ENCODE measurements around the gene ELFN1. TPM values are rescaled to one million over a fixed set of nuclear protein-coding genes. Genes with fewer than 3 reads are reported as not detected.

Gene ELFN1
- total and polyA plus RNA-seq, 10 of the 15 experiments (the other 5 are each of a cell fraction or from before 2014, with no cell fraction given) = 0.04 TPM; not detected in 9

GRCh38 chr7:1739593-1739992 lies 69.5 kb downstream of the ELFN1 start:
- Histone ChIP-seq H3K36me3 (ENCODE audit: control insufficient read depth in 2 of 2, insufficient read depth in 2 of 2, low read length in 1 of 2) (no peaks in the 10 kb centered on the region), H3K4me1 (ENCODE audit: control insufficient read depth, insufficient read depth, low read length) (no peaks in the 10 kb centered on the region), H4K20me1 (ENCODE audit: control insufficient read depth, insufficient read depth) (no peaks in the 10 kb centered on the region; the same call in 1 of the 2 replicates), H3K9me3 (replicated peaks; ENCODE audit: control insufficient read depth, insufficient read depth, low read length) (no peaks in the 10 kb centered on the region; the same call in 2 of the 3 replicates), H3K27me3 (replicated peaks in 1 of 2; ENCODE audit: control insufficient read depth in 2 of 2, insufficient read depth in 2 of 2, low read length in 1 of 2) (no peaks in the 10 kb centered on the region), H3K9ac (ENCODE audit: control insufficient read depth, insufficient read depth, low read length) (no peak overlapping the region), H3K27ac (ENCODE audit: control insufficient read depth, insufficient read depth) (no peak overlapping the region), H3K79me2 (ENCODE audit: control insufficient read depth, insufficient read depth, low read length) (no peaks in the 10 kb centered on the region), H2AFZ (ENCODE audit: control insufficient read depth, low read depth, low read length) (no peak overlapping the region), H3K4me3 (no peak overlapping the region), H3K4me2 (ENCODE audit: control insufficient read depth, insufficient read depth) (no peak overlapping the region)
- TF ChIP-seq ZNF217 (IDR thresholded peaks at IDR 0.05) (no peak), SIN3A (IDR thresholded peaks at IDR 0.05; ENCODE audit: low read depth, low read length) (no peak)
- TF ChIP-seq, protein P1, sequence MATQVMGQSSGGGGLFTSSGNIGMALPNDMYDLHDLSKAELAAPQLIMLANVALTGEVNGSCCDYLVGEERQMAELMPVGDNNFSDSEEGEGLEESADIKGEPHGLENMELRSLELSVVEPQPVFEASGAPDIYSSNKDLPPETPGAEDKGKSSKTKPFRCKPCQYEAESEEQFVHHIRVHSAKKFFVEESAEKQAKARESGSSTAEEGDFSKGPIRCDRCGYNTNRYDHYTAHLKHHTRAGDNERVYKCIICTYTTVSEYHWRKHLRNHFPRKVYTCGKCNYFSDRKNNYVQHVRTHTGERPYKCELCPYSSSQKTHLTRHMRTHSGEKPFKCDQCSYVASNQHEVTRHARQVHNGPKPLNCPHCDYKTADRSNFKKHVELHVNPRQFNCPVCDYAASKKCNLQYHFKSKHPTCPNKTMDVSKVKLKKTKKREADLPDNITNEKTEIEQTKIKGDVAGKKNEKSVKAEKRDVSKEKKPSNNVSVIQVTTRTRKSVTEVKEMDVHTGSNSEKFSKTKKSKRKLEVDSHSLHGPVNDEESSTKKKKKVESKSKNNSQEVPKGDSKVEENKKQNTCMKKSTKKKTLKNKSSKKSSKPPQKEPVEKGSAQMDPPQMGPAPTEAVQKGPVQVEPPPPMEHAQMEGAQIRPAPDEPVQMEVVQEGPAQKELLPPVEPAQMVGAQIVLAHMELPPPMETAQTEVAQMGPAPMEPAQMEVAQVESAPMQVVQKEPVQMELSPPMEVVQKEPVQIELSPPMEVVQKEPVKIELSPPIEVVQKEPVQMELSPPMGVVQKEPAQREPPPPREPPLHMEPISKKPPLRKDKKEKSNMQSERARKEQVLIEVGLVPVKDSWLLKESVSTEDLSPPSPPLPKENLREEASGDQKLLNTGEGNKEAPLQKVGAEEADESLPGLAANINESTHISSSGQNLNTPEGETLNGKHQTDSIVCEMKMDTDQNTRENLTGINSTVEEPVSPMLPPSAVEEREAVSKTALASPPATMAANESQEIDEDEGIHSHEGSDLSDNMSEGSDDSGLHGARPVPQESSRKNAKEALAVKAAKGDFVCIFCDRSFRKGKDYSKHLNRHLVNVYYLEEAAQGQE (IDR thresholded peaks at IDR 0.05; ENCODE audit: low read depth, low read length) = no peak
- SMC1A ChIA-PET (ENCODE audit: uncharacterized antibody, unreplicated experiment) = no interaction called here
- CTCF ChIA-PET = no interaction called here
- DNase-seq (ENCODE audit: low read depth, low spot score) (no peak), FAIRE-seq (no peak), ATAC-seq (no peak)
- BruUV-seq (replicated peaks) = no TSS peak
- intact Hi-C loops (cut with micrococcal nuclease; ENCODE audit: unreplicated experiment) = no loop called here
- 100% methylated on average over 8 of the region's 14 CpGs for WGBS (ENCODE audit: insufficient coverage, insufficient replicate concordance, low lambda C conversion rate, missing lambda C conversion rate)
- in situ Hi-C loops (cut with MboI) = no loop called here
- RAD21 ChIA-PET (ENCODE audit: unreplicated experiment) = no interaction called here
- POLR2A ChIA-PET = no interaction called here

DNA sequence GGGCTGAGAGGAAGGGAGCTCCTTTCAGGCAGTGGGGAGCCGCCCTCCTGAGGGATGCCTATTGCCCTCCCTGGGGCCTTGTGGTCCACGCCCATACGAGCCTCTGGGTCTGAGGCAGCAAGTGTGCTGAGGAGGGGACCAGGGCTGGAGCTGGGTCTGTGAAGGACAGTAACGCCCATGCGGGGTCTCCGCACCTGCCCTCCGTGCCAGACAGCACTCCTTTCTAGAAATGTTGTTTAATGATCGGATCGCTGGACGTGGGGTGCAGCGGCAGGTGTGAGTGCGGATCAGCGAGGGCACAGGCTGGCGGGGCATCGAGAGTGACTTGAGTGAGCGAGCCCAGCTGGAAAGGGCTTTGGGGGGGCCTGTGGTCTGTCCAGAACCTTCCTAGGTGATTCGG lies 70.1 kb downstream of the ELFN1 start:
- Histone ChIP-seq H3K9ac (ENCODE audit: control insufficient read depth, insufficient read depth, low read length) (no peak overlapping the region), H4K20me1 (ENCODE audit: control insufficient read depth, insufficient read depth) (no peaks in the 10 kb centered on the region; the same call in 1 of the 2 replicates), H3K4me1 (ENCODE audit: control insufficient read depth, insufficient read depth, low read length) (no peaks in the 10 kb centered on the region), H3K36me3 (ENCODE audit: control insufficient read depth in 2 of 2, insufficient read depth in 2 of 2, low read length in 1 of 2) (no peaks in the 10 kb centered on the region), H3K9me3 (replicated peaks; ENCODE audit: control insufficient read depth, insufficient read depth, low read length) (no peaks in the 10 kb centered on the region; the same call in 2 of the 3 replicates), H3K4me2 (ENCODE audit: control insufficient read depth, insufficient read depth) (no peak overlapping the region), H3K27ac (ENCODE audit: control insufficient read depth, insufficient read depth) (no peak overlapping the region), H3K4me3 (no peak overlapping the region), H3K79me2 (ENCODE audit: control insufficient read depth, insufficient read depth, low read length) (no peaks in the 10 kb centered on the region), H3K27me3 (replicated peaks in 1 of 2; ENCODE audit: control insufficient read depth in 2 of 2, insufficient read depth in 2 of 2, low read length in 1 of 2) (no peaks in the 10 kb centered on the region), H2AFZ (ENCODE audit: control insufficient read depth, low read depth, low read length) (no peak overlapping the region)
- POLR2A ChIA-PET = no interaction called here
- CTCF ChIA-PET = no interaction called here
- 87% methylated on average over 16 of the region's 17 CpGs for WGBS (ENCODE audit: insufficient coverage, insufficient replicate concordance, low lambda C conversion rate, missing lambda C conversion rate)
- in situ Hi-C loops (cut with MboI) (no loop called here), intact Hi-C loops (cut with micrococcal nuclease; ENCODE audit: unreplicated experiment) (no loop called here)
- TF ChIP-seq, protein P2, sequence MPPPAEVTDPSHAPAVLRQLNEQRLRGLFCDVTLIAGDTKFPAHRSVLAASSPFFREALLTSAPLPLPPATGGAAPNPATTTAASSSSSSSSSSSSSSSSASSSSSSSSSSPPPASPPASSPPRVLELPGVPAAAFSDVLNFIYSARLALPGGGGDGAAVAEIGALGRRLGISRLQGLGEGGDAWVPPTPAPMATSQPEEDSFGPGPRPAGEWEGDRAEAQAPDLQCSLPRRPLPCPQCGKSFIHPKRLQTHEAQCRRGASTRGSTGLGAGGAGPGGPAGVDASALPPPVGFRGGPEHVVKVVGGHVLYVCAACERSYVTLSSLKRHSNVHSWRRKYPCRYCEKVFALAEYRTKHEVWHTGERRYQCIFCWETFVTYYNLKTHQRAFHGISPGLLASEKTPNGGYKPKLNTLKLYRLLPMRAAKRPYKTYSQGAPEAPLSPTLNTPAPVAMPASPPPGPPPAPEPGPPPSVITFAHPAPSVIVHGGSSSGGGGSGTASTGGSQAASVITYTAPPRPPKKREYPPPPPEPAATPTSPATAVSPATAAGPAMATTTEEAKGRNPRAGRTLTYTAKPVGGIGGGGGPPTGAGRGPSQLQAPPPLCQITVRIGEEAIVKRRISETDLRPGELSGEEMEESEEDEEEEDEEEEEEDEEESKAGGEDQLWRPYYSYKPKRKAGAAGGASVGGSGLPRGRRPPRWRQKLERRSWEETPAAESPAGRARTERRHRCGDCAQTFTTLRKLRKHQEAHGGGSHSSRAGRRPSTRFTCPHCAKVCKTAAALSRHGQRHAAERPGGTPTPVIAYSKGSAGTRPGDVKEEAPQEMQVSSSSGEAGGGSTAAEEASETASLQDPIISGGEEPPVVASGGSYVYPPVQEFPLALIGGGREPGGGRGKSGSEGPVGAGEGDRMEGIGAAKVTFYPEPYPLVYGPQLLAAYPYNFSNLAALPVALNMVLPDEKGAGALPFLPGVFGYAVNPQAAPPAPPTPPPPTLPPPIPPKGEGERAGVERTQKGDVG (CRISPR knock-in tag; IDR thresholded peaks at IDR 0.05) = no peak
- TF ChIP-seq POU2F2 (IDR thresholded peaks at IDR 0.05; ENCODE audit: borderline replicate concordance, low read depth, low read length) (no peak), MTA3 (IDR thresholded peaks at IDR 0.05; ENCODE audit: borderline replicate concordance, low read length) (no peak), SMC3 (IDR thresholded peaks at IDR 0.05; ENCODE audit: borderline replicate concordance, low read length) (no peak), POLR2AphosphoS2 (IDR thresholded peaks at IDR 0.05; ENCODE audit: low read depth, low read length) (no peak), RBBP5 (conservative IDR thresholded peaks at IDR 0.05) (no peak), ZSCAN29 (IDR thresholded peaks at IDR 0.05) (no peak), HDGF (IDR thresholded peaks at IDR 0.05) (no peak), TBL1XR1 (IDR thresholded peaks at IDR 0.05; ENCODE audit: low read depth, low read length) (no peak)
- ATAC-seq (no peak), DNase-seq (ENCODE audit: low read depth, low spot score) (no peak), FAIRE-seq (no peak)
- SMC1A ChIA-PET (ENCODE audit: uncharacterized antibody, unreplicated experiment) = no interaction called here
- BruUV-seq (replicated peaks) = no TSS peak
- RAD21 ChIA-PET (ENCODE audit: unreplicated experiment) = no interaction called here

Data from GM12878 (cell line).